HG03378 (cell line): ENCODE measurements around the gene AKAP6.
A peak's percentile ranks its signal among the peaks of the same experiment; 100 is the strongest.

Source experiments
- ATAC-seq: cut with Tn5 transposase; IDR thresholded peaks from one replicate; pipeline ENCODE4 v1.9.1; 2021; ENCODE audit warnings: mild to moderate bottlenecking, moderate library complexity; ENCODE audit not compliant: unreplicated experiment

Gene AKAP6

GRCh38 chr14:32696325-32697091, 367.4 kb downstream of the AKAP6 start:
- no peak for ATAC-seq

DNA sequence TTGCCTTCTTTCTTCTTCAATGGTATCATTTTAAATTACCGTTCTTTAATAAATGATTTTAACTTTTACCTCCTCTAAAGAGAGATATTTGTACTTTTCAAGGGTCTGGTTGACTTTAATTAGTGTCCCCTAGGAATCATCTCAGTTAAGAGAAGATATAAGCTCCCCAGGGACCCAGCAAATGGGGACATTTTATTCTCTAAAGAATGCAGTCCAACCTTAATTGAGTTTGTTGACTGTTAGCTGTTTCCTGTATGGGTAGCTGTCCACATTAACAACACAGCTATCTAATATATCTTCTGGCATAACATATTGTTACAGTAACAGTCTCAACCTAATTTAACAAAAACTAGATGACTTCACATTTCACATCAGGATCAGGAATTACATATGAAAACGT, 368.0 kb downstream of the AKAP6 start:
- ATAC-seq = no peak

GRCh38 chr14:32697704-32698103, 368.6 kb downstream of the AKAP6 start:
- ATAC-seq = no peak

- no peak for ATAC-seq
Observed at GRCh38 chr14:32698831-32699230, 369.7 kb downstream of the AKAP6 start.

- no peak for ATAC-seq
Observed at GRCh38 chr14:32701475-32701874, 372.4 kb downstream of the AKAP6 start.

DNA sequence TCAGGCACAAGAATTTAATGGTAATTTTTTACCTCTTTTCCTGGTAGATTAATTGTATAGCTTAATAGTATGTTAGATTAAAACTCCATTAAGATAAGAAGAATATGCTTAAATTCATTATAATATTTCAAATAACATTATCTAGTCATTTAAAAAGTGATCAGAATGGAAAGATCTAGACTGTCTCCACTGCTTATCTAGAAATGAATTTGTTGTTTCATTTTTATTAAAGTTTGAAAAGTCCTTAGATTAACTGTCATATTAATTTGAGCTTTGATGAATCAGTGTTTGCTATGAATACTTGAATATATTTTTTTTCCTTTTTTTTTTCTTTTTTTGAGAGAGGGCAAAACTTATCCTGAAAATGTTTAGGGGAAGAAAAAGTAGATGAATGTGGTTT, 373.0 kb downstream of the AKAP6 start:
- no peak for ATAC-seq

- ATAC-seq = peak; percentile 81
Observed at GRCh38 chr14:32702562-32702961, 373.5 kb downstream of the AKAP6 start.

- no peak for ATAC-seq
Observed at GRCh38 chr14:32703183-32703621, 374.1 kb downstream of the AKAP6 start.

GRCh38 chr14:32706721-32707519, 377.8 kb downstream of the AKAP6 start:
- peak; percentile 35 for ATAC-seq

DNA sequence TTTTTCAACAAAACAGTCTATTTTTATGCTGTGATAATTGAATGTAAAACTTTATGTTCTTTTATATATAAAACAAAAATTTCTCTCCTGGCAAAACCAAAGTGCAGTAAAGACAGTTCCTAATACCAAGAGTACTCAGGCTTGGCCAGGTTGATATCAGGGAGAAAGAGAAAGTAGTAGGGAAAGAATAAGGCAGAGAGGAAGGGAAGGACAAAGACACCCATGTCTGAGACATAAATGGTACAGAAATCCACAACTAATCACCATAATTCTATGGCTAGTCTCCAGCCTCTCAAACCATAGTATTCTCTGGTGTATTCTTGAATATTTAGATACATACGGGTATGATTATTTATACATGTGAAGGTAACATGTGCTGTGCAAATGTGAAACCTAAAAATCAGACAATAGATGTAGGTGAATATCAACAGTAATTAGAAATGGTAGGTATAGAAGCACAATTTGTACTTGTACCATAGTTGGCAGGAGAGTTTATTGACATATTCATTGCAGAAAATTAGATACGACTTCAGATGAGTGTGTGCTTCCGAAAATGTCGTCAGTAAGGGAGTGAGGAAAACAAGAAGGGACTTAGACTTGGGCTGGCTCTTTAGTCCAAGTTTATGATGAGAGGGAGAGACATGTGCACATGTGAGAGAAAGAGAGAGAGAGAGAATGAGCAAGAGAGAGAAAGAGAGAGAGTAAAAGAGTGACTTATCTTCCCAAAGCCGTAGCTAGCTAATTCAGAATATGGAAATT, 378.8 kb downstream of the AKAP6 start:
- no peak for ATAC-seq

GRCh38 chr14:32709027-32709426, 379.9 kb downstream of the AKAP6 start:
- ATAC-seq = no peak

DNA sequence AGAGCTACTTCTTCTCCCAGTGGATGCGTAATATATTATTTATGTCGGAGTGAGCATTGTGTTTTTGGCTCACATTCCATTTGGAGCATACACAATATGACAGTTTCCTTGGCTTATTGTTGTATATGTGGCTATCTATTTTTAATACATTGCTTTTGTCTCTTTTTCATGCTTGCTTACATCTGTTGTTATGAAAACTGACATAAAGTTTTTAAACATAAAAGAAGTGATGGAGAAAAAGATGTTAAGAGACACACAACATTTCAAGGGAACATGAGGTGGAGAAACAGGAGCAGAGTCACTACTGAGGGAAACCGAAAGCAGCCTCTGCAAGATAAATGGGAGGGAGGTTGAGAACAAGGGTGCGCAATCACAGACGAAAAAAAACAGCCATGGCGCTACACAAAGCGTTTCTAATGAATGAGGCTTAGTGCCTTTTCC, 381.2 kb downstream of the AKAP6 start:
- no peak for ATAC-seq

GRCh38 chr14:32710731-32711680, 381.9 kb downstream of the AKAP6 start:
- ATAC-seq = peak; percentile 53

DNA sequence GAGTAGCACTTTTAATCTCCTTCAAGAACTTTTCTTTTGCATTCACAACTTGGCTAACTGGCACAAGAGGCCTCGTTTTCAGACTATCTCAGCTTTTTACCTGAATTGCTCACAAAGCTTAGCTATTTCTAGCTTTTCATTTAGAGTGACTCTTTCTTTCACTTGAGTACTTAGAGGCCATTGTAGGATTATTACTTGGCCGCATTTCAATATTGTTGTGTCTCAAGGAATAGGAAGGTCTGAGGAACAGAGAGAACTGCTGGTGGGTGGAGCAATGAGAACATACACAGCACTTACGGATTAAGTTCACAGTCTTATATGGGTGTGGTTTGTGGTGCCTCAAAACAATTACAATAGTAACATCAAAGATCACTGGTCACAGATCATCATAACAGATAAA, 384.8 kb downstream of the AKAP6 start:
- no peak for ATAC-seq

- no peak for ATAC-seq
Observed at GRCh38 chr14:32719601-32720000, 390.5 kb downstream of the AKAP6 start.

GRCh38 chr14:32720927-32721326, 391.8 kb downstream of the AKAP6 start:
- ATAC-seq = no peak

DNA sequence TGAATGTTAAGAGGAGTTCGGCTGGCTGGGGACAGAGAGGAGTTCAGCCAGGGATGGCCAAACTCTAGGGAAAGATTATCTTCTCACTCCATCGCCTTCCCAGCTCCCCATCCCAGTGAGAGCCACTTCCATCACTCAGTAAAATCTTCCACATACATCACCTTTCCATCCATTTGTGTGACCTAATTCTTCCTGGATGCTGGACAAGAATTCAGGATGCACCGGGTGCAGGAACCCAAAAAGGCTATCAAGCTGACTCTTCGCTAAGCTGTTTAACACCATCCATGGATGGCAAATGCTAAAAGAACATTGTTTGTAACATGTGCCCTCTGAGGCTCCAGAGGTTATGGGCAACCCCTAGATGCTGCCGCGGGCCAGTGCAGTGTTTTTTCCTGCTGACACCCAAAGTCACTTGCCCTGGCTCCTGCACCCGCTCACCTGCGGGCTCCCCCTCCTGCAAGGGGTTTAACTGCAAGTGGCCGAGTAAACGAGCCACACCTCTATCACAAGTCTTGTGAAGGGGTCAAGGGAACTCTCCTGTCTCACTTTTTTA, 393.6 kb downstream of the AKAP6 start:
- ATAC-seq = no peak

GRCh38 chr14:32724867-32725471, 395.9 kb downstream of the AKAP6 start:
- ATAC-seq = no peak

DNA sequence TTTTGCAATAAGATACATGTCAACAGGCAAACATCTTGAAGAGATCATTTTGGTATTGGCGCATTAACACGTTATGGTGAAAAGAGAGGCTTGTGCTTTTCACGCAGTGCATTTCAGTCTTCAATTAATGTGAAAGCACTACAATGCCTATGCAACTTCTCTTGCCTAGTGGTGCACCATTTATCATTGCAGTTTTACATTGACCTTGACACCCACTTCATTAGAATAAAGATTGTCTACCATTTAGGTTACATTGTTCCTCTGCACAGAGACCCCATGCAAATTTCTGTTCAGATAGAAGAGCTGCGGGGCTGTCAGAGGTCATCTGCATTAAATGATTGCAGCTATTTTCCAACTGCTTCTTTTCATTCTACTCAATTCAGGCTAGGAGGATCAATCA, 397.4 kb downstream of the AKAP6 start:
- ATAC-seq = no peak

- no peak for ATAC-seq
Observed at GRCh38 chr14:32727832-32728231, 398.7 kb downstream of the AKAP6 start.
